NT2/D1 (cell line): ENCODE results near the gene THOP1.

ENCODE experiments used
- DNase-seq: peaks from one replicate; pipeline ENCODE4 v3.0.0-alpha.2; 2011; ENCODE audit warnings: low read depth, low spot score
- H3K27me3 ChIP-seq: 2 replicates; pipeline ENCODE4 v1.6.0; 2011; ENCODE audit warnings: mild to moderate bottlenecking; ENCODE audit not compliant: insufficient read length, insufficient read depth
- H3K36me3 ChIP-seq: 2 replicates; pipeline ENCODE4 v1.6.1; 2011; ENCODE audit warnings: mild to moderate bottlenecking, low read length, mixed read lengths; ENCODE audit not compliant: insufficient read depth, insufficient read length
- H3K4me1 ChIP-seq: 2 replicates; pipeline ENCODE4 v1.5.1; 2011; ENCODE audit not compliant: insufficient read depth, insufficient read length
- H3K4me3 ChIP-seq: 2 replicates; pipeline ENCODE4 v1.5.1; 2011; ENCODE audit warnings: low read depth; ENCODE audit not compliant: insufficient read length
- H3K9ac ChIP-seq: 2 replicates; pipeline ENCODE4 v1.6.0; 2011; ENCODE audit warnings: low read depth; ENCODE audit not compliant: insufficient read length
- H3K9me3 ChIP-seq: 2 replicates; pipeline ENCODE4 v1.5.1; 2011; ENCODE audit warnings: mild to moderate bottlenecking, low read length; ENCODE audit not compliant: insufficient read depth
- SUZ12 ChIP-seq: IDR thresholded peaks from 2 replicates; pipeline ENCODE4 v1.6.1; 2011; ENCODE audit not compliant: insufficient read length, insufficient read depth; ENCODE audit errors: extremely low read depth
- YY1 ChIP-seq: IDR thresholded peaks from 2 replicates; pipeline ENCODE4 v1.6.1; 2011; ENCODE audit not compliant: insufficient read length, insufficient read depth
- ZNF274 ChIP-seq: IDR thresholded peaks from 2 replicates; pipeline ENCODE4 v1.6.1; 2011; ENCODE audit warnings: mild to moderate bottlenecking, low read depth, low read length

The THOP1 gene

GRCh38 chr19:2805991-2806649 lies 20.8 kb downstream of the THOP1 start:
- no peaks in the 10 kb centered on the region for H3K9me3 ChIP-seq
- TF ChIP-seq YY1 (no peak), SUZ12 (no peak), ZNF274 (no peak)
- peaks cover 95% of the 10 kb centered on the region for H3K36me3 ChIP-seq
- no peak overlapping the region for H3K4me3 ChIP-seq
- DNase-seq, result no peak
- H3K9ac ChIP-seq, result no peak overlapping the region
- no peaks in the 10 kb centered on the region for H3K27me3 ChIP-seq
- H3K4me1 ChIP-seq, result peaks cover 2% of the 10 kb centered on the region

DNA sequence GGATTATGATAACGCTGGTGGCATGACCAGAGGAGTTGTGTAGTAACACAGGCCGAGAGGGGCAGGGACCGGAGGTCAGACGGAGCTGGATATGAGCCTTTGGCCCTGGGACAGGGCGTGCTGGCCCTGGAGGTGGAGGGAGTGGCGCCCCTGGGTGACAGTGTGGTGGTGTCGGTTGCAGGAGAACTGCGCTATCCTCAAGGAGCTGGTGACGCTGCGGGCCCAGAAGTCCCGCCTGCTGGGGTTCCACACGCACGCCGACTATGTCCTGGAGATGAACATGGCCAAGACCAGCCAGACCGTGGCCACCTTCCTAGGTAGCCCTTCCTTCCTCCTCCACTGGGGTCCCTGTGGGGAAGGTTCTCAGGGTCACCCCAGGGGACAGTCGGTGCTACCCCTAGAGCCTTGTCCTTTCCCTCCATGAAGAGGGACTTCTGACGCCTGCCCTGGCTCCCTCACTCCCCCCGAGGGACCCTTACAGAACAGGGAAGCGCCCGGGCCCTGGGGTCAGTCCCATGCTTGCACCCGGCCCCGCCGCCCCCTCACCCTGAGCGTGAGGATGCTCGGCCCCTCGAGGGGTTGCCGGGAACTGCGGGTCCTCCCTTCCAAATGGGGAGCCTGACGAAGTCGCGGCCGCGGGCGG lies 21.6 kb downstream of the THOP1 start:
- Histone ChIP-seq H3K4me1 (peaks cover 2% of the 10 kb centered on the region), H3K9me3 (no peaks in the 10 kb centered on the region), H3K4me3 (no peak overlapping the region), H3K9ac (no peak overlapping the region), H3K36me3 (peaks cover 95% of the 10 kb centered on the region), H3K27me3 (no peaks in the 10 kb centered on the region)
- DNase-seq, result no peak
- no peak for TF ChIP-seq ZNF274
- TF ChIP-seq SUZ12, result no peak
- no peak for TF ChIP-seq YY1

GRCh38 chr19:2807379-2808128 lies 22.3 kb downstream of the THOP1 start:
- Histone ChIP-seq H3K27me3 (no peaks in the 10 kb centered on the region), H3K4me3 (no peak overlapping the region), H3K36me3 (peaks cover 98% of the 10 kb centered on the region), H3K9ac (no peak overlapping the region), H3K4me1 (peaks cover 2% of the 10 kb centered on the region), H3K9me3 (no peaks in the 10 kb centered on the region)
- no peak for DNase-seq
- TF ChIP-seq SUZ12 (no peak), ZNF274 (no peak), YY1 (no peak)

DNA sequence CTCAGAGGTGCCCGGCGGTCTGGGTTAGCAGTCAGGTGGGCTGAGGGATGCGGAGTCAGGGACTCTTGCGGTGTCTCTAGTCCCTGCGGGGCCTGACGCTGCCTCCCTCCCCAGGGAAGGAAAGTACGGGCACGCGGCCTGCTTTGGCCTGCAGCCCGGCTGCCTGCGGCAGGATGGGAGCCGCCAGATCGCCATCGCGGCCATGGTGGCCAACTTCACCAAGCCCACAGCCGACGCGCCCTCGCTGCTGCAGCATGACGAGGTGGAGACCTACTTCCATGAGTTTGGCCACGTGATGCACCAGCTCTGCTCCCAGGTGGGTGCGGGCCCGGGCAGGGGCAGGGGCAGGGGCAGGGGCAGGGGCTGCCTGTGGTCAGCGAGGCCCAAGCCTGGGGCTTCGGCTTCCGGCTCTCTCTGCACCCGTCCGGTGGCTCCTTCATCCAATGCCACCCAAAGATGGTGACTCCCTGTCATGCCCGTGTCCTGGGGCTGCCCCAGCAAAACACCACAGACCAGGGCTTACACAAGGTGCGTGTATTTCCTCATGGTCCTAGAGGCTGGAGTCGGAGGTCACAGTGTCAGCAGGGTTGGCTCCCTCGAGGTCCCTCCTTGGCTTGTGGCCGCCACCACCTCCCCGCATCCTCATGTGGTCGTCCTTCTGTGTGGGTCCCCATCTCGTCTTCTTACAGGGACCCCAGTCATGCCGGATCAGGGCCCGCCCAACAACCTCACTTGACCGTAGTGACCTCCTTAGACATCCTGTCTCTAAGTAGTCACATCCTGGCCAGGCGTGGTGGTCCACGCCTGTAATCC lies 23.0 kb downstream of the THOP1 start:
- no peak for TF ChIP-seq ZNF274
- no peak for TF ChIP-seq YY1
- TF ChIP-seq SUZ12, result no peak
- Histone ChIP-seq H3K4me3 (no peak overlapping the region), H3K4me1 (peaks cover 2% of the 10 kb centered on the region), H3K36me3 (peaks cover 98% of the 10 kb centered on the region), H3K27me3 (no peaks in the 10 kb centered on the region), H3K9ac (no peak overlapping the region), H3K9me3 (no peaks in the 10 kb centered on the region)
- DNase-seq, result no peak

- H3K36me3 ChIP-seq, result peaks cover 98% of the 10 kb centered on the region
Measured at GRCh38 chr19:2809387-2810140, 24.3 kb downstream of the THOP1 start.

GRCh38 chr19:2810141-2811091 lies 25.1 kb downstream of the THOP1 start:
- TF ChIP-seq ZNF274 (no peak), YY1 (no peak), SUZ12 (no peak)
- Histone ChIP-seq H3K27me3 (no peaks in the 10 kb centered on the region), H3K4me1 (no peaks in the 10 kb centered on the region), H3K36me3 (peaks cover 98% of the 10 kb centered on the region), H3K9me3 (no peaks in the 10 kb centered on the region), H3K9ac (no peak overlapping the region), H3K4me3 (no peak overlapping the region)
- DNase-seq, result no peak

More at GRCh38 chr19:2809387-2810140, 24.3 kb downstream of the THOP1 start:
- H3K4me3 ChIP-seq, result no peak overlapping the region
- DNase-seq, result no peak
- no peaks in the 10 kb centered on the region for H3K27me3 ChIP-seq
- TF ChIP-seq ZNF274 (no peak), SUZ12 (no peak)
- H3K9ac ChIP-seq, result no peak overlapping the region
- no peaks in the 10 kb centered on the region for H3K4me1 ChIP-seq
- H3K9me3 ChIP-seq, result no peaks in the 10 kb centered on the region
